HepG2 (cell line): ENCODE results near the gene ADAT3. TPM values are rescaled to one million over a fixed set of nuclear protein-coding genes. Genes with fewer than 3 reads are reported as not detected.

Source experiments
- AGO1 ChIP-seq: fragments of 200-400 bp; formaldehyde crosslinking; IDR thresholded peaks from 2 replicates; pipeline ENCODE4 v1.6.1; 2017; ENCODE audit warnings: mild to moderate bottlenecking, low read depth, low read length, moderate library complexity; ENCODE audit not compliant: poor library complexity, severe bottlenecking
- ATF7-NPFF ChIP-seq: sonication (generic); formaldehyde crosslinking; IDR thresholded peaks from 2 replicates; pipeline ENCODE4 v1.8.1; 2023; ENCODE audit warnings: mild to moderate bottlenecking, low read depth, missing genetic modification reagents, moderate library complexity
- BCL6 ChIP-seq: IDR thresholded peaks from 2 replicates; pipeline ENCODE4 v1.6.1; 2016; ENCODE audit warnings: missing genetic modification reagents, missing compliant biosample characterization
- CCAR2 ChIP-seq: fragments of 200-400 bp; formaldehyde crosslinking; optimal IDR thresholded peaks from 2 replicates; pipeline ENCODE3; 2018; ENCODE audit warnings: low read depth, mild to moderate bottlenecking, low read length, moderate library complexity
- EHMT2 ChIP-seq: fragments of 200-600 bp; sonication (generic); IDR thresholded peaks from 2 replicates; pipeline ENCODE4 v1.7.0; 2017; ENCODE audit warnings: antibody characterized with exemption, low read depth, low read length, borderline replicate concordance
- ELF1 ChIP-seq: sonication (generic); formaldehyde crosslinking; IDR thresholded peaks from 2 replicates; pipeline ENCODE4 v1.4.0; 2020; ENCODE audit warnings: missing genetic modification reagents
- FOXK2 ChIP-seq: fragments of 450-650 bp; IDR thresholded peaks from 2 replicates; pipeline ENCODE4 v1.6.1; 2016
- HMGXB3 ChIP-seq: sonication (generic); formaldehyde crosslinking; IDR thresholded peaks from 2 replicates; pipeline ENCODE4 v1.4.0; 2020; ENCODE audit warnings: missing genetic modification reagents, borderline replicate concordance
- KDM6A ChIP-seq: IDR thresholded peaks from 2 replicates; pipeline ENCODE4 v1.6.1; 2016; ENCODE audit warnings: low read depth
- MAF1 ChIP-seq: sonication (generic); formaldehyde crosslinking; IDR thresholded peaks from 2 replicates; pipeline ENCODE4 v1.5.0; 2020; ENCODE audit warnings: missing genetic modification reagents, borderline replicate concordance
- MAZ ChIP-seq, 2 experiments: sonication (generic) in 1 of 2; formaldehyde crosslinking in 1 of 2; IDR thresholded peaks; 2 replicates each; pipeline versions ENCODE4 v1.5.0 to v1.6.1; 2012 to 2020; ENCODE audit warnings: low read depth in 2 of 2, mild to moderate bottlenecking in 2 of 2, borderline replicate concordance in 1 of 2, improper control_type of control experiment in 1 of 2, low read length in 1 of 2, missing genetic modification reagents in 1 of 2, moderate library complexity in 1 of 2
- MBD4 ChIP-seq: IDR thresholded peaks from 2 replicates; pipeline ENCODE4 v1.6.1; 2012; ENCODE audit warnings: low read length, inconsistent platforms, borderline replicate concordance
- PCBP1 ChIP-seq: fragments of 200-400 bp; formaldehyde crosslinking; IDR thresholded peaks from 2 replicates; pipeline ENCODE4 v1.6.1; 2017; ENCODE audit warnings: mild to moderate bottlenecking, low read depth, low read length, borderline replicate concordance
- POLR2A ChIP-seq, 2 experiments: IDR thresholded peaks; 2 replicates each; pipeline ENCODE4 v1.6.1; 2011; ENCODE audit warnings: low read depth in 2 of 2, low read length in 2 of 2, mild to moderate bottlenecking in 1 of 2, moderate library complexity in 1 of 2; ENCODE audit not compliant: insufficient read depth in 1 of 2
- RARA ChIP-seq: IDR thresholded peaks from 2 replicates; pipeline ENCODE4 v1.6.1; 2016; ENCODE audit warnings: missing genetic modification reagents, missing compliant biosample characterization
- TBX3 ChIP-seq: fragments of 450-650 bp; IDR thresholded peaks from 2 replicates; pipeline ENCODE4 v1.6.1; 2017; ENCODE audit warnings: antibody characterized with exemption, mild to moderate bottlenecking, inconsistent platforms, borderline replicate concordance
- YEATS2 ChIP-seq: sonication (generic); formaldehyde crosslinking; IDR thresholded peaks from 2 replicates; pipeline ENCODE4 v1.4.0; 2020; ENCODE audit warnings: missing genetic modification reagents, borderline replicate concordance
- ZBTB34 ChIP-seq: sonication (generic); formaldehyde crosslinking; IDR thresholded peaks from 2 replicates; pipeline ENCODE4 v1.8.0; 2022; ENCODE audit warnings: mild to moderate bottlenecking, missing genetic modification reagents
- ZNF788 ChIP-seq: sonication (generic); formaldehyde crosslinking; IDR thresholded peaks from 2 replicates; pipeline ENCODE4 v1.5.0; 2020; ENCODE audit warnings: mild to moderate bottlenecking, missing genetic modification reagents, borderline replicate concordance
- ZNF879 ChIP-seq: sonication (generic); formaldehyde crosslinking; IDR thresholded peaks from 2 replicates; pipeline ENCODE4 v1.8.1; 2023; ENCODE audit warnings: missing genetic modification reagents
- ZZZ3 ChIP-seq: sonication (generic); formaldehyde crosslinking; IDR thresholded peaks from 2 replicates; pipeline ENCODE4 v1.4.0; 2020; ENCODE audit warnings: missing genetic modification reagents, mild to moderate bottlenecking, borderline replicate concordance
- polyA plus RNA-seq, 8 experiments: library from polyadenylated mRNA; depleted of rRNA in 3 of 8; stranded (reverse) in 7 of 8; unstranded in 1 of 8; fragments of >200 nt; fragmentation: Illumina TruSeq in 4 of 8; extraction: Trizol in 4 of 8; gene quantifications; 2 replicates each; pipeline versions ENCODE4 v1.2.1 to v1.2.3, GENCODE V29; 2011 to 2016; ENCODE audit warnings: low read depth in 4 of 8, missing spikeins in 1 of 8, mixed read lengths in 1 of 8; ENCODE audit not compliant: insufficient read depth in 1 of 8
- total RNA-seq, 5 experiments: library from RNA; depleted of rRNA; stranded (reverse); fragments of >200 nt; fragmentation: Illumina TruSeq; extraction: Trizol; gene quantifications; 2 replicates each; pipeline ENCODE4 v1.2.3, GENCODE V29; 2016; ENCODE audit warnings: low read depth in 1 of 5
- TF ChIP-seq, protein P1 (sequence below): sonication (generic); formaldehyde crosslinking; IDR thresholded peaks from 2 replicates; pipeline ENCODE4 v1.8.0; 2022; ENCODE audit warnings: missing genetic modification reagents, mild to moderate bottlenecking, inconsistent platforms, borderline replicate concordance

Gene ADAT3
- total and polyA plus RNA-seq, 2 of the 13 experiments (the other 11 are each of a cell fraction or from before 2014, with no cell fraction given): 0.95 to 3.5 TPM

- TF ChIP-seq POLR2A (IDR thresholded peaks at IDR 0.05; ENCODE audit: insufficient read depth in 1 of 2, low read depth in 2 of 2, low read length in 2 of 2) (0 out of 4 replicates have a peak, but pooled peaks of 1 of the 2 experiments have one; percentile 22), FOXK2 (no peak), MAF1 (CRISPR knock-in tag) (0 out of 2 replicates have a peak, but pooled peaks have one; percentile 16), AGO1 (no peak), ATF7-NPFF (CRISPR knock-in tag) (no peak), RARA (CRISPR knock-in tag) (peak; percentile 24; the same call in 1 of the 2 replicates), ZZZ3 (CRISPR knock-in tag) (0 out of 2 replicates have a peak, but pooled peaks have one; percentile 43), EHMT2 (no peak), ELF1 (CRISPR knock-in tag) (peak; percentile 85), ZNF788 (CRISPR knock-in tag) (peak; percentile 42; the same call in 1 of the 2 replicates), YEATS2 (no peak; the same call in 1 of the 2 replicates), MBD4 (no peak), CCAR2 (no peak), TBX3 (no peak), MAZ (IDR thresholded peaks at IDR 0.05; ENCODE audit: borderline replicate concordance, low read depth, low read length) (peak; percentile 42; the same call in 1 of the 2 replicates), MAZ (CRISPR knock-in tag; IDR thresholded peaks at IDR 0.05; ENCODE audit: low read depth) (peak; percentile 68; the same call in 1 of the 2 replicates), BCL6 (0 out of 2 replicates have a peak, but pooled peaks have one; percentile 31), KDM6A (peak; percentile 42; the same call in 1 of the 2 replicates), HMGXB3 (no peak), PCBP1 (peak; percentile 86; the same call in 1 of the 2 replicates), ZBTB34 (CRISPR knock-in tag) (no peak), ZNF879 (CRISPR knock-in tag) (no peak)
- TF ChIP-seq, protein P1, sequence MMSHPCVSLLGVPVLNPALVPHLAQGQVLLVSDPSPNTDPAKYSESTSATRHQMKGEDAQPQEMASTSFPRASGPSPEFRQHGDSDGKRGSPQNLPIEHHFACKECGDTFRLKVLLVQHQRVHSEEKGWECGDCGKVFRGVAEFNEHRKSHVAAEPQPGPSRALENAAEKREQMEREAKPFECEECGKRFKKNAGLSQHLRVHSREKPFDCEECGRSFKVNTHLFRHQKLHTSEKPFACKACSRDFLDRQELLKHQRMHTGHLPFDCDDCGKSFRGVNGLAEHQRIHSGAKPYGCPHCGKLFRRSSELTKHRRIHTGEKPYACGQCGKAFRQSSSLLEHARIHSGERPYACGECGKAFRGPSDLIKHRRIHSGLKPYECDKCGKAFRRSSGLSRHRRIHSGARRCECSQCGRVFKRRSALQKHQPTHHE: no peak; the same call in 1 of the 2 replicates
Measured at GRCh38 chr19:1942078-1942933, 37.1 kb downstream of the ADAT3 start (continued).
